Esophagus squamous epithelium (tissue), 5 donors: ENCODE data around the gene SLC25A31. TPM values are rescaled to one million over a fixed set of nuclear protein-coding genes. Genes with fewer than 3 reads are reported as not detected.

Experiments used
- DNase-seq: peaks from one replicate; lab custom pipeline; 2025; lab: John Stamatoyannopoulos, UW
- H3K27ac ChIP-seq, 4 donors: fragments of 200-600 bp; sonication (generic); one replicate each; pipeline ENCODE4 v1.5.1; 2016 to 2019; ENCODE audit warnings: mild to moderate bottlenecking in 1 of 4
- H3K27me3 ChIP-seq, 4 donors: fragments of 200-600 bp; sonication (generic); 1 replicate in 3 of 4; 2 replicates in 1 of 4; pipeline versions ENCODE4 v1.5.1 to v1.6.0; 2017 to 2021; ENCODE audit warnings: antibody characterized with exemption in 1 of 4
- H3K36me3 ChIP-seq, 3 donors: fragments of 200-600 bp; sonication (generic); one replicate each; pipeline ENCODE4 v1.5.1; 2016 to 2019
- H3K4me1 ChIP-seq, 3 donors: fragments of 200-600 bp; sonication (generic); one replicate each; pipeline ENCODE4 v1.5.1; 2017 to 2019
- H3K4me3 ChIP-seq, 4 donors: fragments of 200-600 bp; sonication (generic); 1 replicate in 3 of 4; 2 replicates in 1 of 4; pipeline ENCODE4 v1.5.1; 2016 to 2019; ENCODE audit warnings: mild to moderate bottlenecking in 2 of 4, moderate library complexity in 1 of 4
- H3K9me3 ChIP-seq, 3 donors: fragments of 200-600 bp; sonication (generic); one replicate each; pipeline ENCODE4 v1.5.1; 2016 to 2019
- CTCF ChIP-seq, 6 experiments: fragments of 450-650 bp in 4 of 6; fragments of 200-600 bp in 2 of 6; sonication (generic) in 2 of 6; IDR thresholded peaks; one replicate each; pipeline ENCODE4 v1.5.1; 2016 to 2019; ENCODE audit warnings: antibody characterized with exemption in 6 of 6, mild to moderate bottlenecking in 4 of 6, moderate library complexity in 4 of 6
- POLR2A ChIP-seq, 4 donors: fragments of 450-650 bp; IDR thresholded peaks; one replicate each; pipeline ENCODE4 v1.6.1; 2017; ENCODE audit warnings: antibody characterized with exemption in 4 of 4, mild to moderate bottlenecking in 4 of 4, moderate library complexity in 3 of 4
- WGBS, 2 donors: methylation state at CpG; one replicate each; pipeline ENCODE4 v1.1.5; 2018; 5-methylcytosine and 5-hydroxymethylcytosine counted together
- intact Hi-C: fragments of 100-400 bp; cut with DNase I; formaldehyde crosslinking; loops from one replicate; pipeline ENCODE4 v1.15.0; 2022
- total RNA-seq, 4 donors: library from RNA; depleted of rRNA; stranded (reverse); fragments of >200 nt; gene quantifications; one replicate each; pipeline ENCODE4 v1.1.0, GENCODE V29; 2016
- donor health status: DM: yes; HTN: yes; CAD: no.

Gene SLC25A31
- total RNA-seq, 4 donors from 2014 or later, result not detected

- intact Hi-C loops, result no loop called here
- Histone ChIP-seq H3K4me3 (no peak overlapping the region), H3K27me3 (peaks cover 0 to 4% (median 0%) of the 10 kb centered on the region in 4 donors), H3K9me3 (no peaks in the 10 kb centered on the region), H3K27ac (no peak overlapping the region), H3K4me1 (no peaks in the 10 kb centered on the region), H3K36me3 (no peaks in the 10 kb centered on the region)
- no peak for DNase-seq
- 88 to 94% methylated on average over 3 to 4 of the region's 4 CpGs for WGBS, 2 donors
- TF ChIP-seq CTCF (IDR thresholded peaks at IDR 0.05) (no peak), POLR2A (IDR thresholded peaks at IDR 0.05) (no peak)
Measured at GRCh38 chr4:127775843-127776242, 45.6 kb downstream of the SLC25A31 start.

GRCh38 chr4:127776620-127777019, 46.4 kb downstream of the SLC25A31 start:
- peaks cover 0 to 6% (median 0%) of the 10 kb centered on the region in 3 donors for H3K4me1 ChIP-seq
- 48 to 58% methylated on average over 2 of the region's 2 CpGs for WGBS, 2 donors
- H3K27me3 ChIP-seq, result peaks cover 0 to 4% (median 0%) of the 10 kb centered on the region in 4 donors
- no peak overlapping the region for H3K4me3 ChIP-seq
- H3K9me3 ChIP-seq, result no peaks in the 10 kb centered on the region
- H3K36me3 ChIP-seq, result no peaks in the 10 kb centered on the region
- intact Hi-C loops, result no loop called here
- H3K27ac ChIP-seq, result no peak overlapping the region
- TF ChIP-seq POLR2A (IDR thresholded peaks at IDR 0.05), result no peak
- no peak for TF ChIP-seq CTCF (IDR thresholded peaks at IDR 0.05)
- DNase-seq, result no peak

GRCh38 chr4:127777487-127777886, 47.3 kb downstream of the SLC25A31 start:
- Histone ChIP-seq H3K4me1 (peaks cover 0 to 9% (median 0%) of the 10 kb centered on the region in 3 donors), H3K27me3 (peaks cover 0 to 9% (median 0%) of the 10 kb centered on the region in 4 donors), H3K27ac (no peak overlapping the region), H3K36me3 (no peaks in the 10 kb centered on the region), H3K4me3 (no peak overlapping the region), H3K9me3 (no peaks in the 10 kb centered on the region)
- no peak for DNase-seq
- TF ChIP-seq CTCF (IDR thresholded peaks at IDR 0.05) (no peak), POLR2A (IDR thresholded peaks at IDR 0.05) (no peak)
- intact Hi-C loops, result no loop called here
- 80 to 85% methylated on average over 3 of the region's 3 CpGs for WGBS, 2 donors

GRCh38 chr4:127778102-127778501, 47.9 kb downstream of the SLC25A31 start:
- H3K27me3 ChIP-seq, result peaks cover 0 to 9% (median 0%) of the 10 kb centered on the region in 4 donors
- peaks cover 0 to 9% (median 0%) of the 10 kb centered on the region in 3 donors for H3K4me1 ChIP-seq
- intact Hi-C loops, result no loop called here
- WGBS, 2 donors, result 32 to 33% methylated on average over 2 of the region's 2 CpGs
- no peak for DNase-seq
- no peak overlapping the region for H3K27ac ChIP-seq
- TF ChIP-seq CTCF (IDR thresholded peaks at IDR 0.05) (no peak), POLR2A (IDR thresholded peaks at IDR 0.05) (no peak)
- H3K36me3 ChIP-seq, result no peaks in the 10 kb centered on the region
- no peak overlapping the region for H3K4me3 ChIP-seq
- no peaks in the 10 kb centered on the region for H3K9me3 ChIP-seq

GRCh38 chr4:127780598-127780997, 50.4 kb downstream of the SLC25A31 start:
- WGBS, 2 donors, result 93 to 98% methylated on average over 11 to 12 of the region's 12 CpGs
- no peak overlapping the region for H3K27ac ChIP-seq
- DNase-seq, result no peak
- H3K9me3 ChIP-seq, result no peaks in the 10 kb centered on the region
- peaks cover 0 to 27% (median 0%) of the 10 kb centered on the region in 3 donors for H3K4me1 ChIP-seq
- TF ChIP-seq CTCF (IDR thresholded peaks at IDR 0.05), result no peak
- no peak for TF ChIP-seq POLR2A (IDR thresholded peaks at IDR 0.05)
- intact Hi-C loops, result no loop called here
- H3K36me3 ChIP-seq, result no peaks in the 10 kb centered on the region
- peaks cover 0 to 9% (median 0%) of the 10 kb centered on the region in 4 donors for H3K27me3 ChIP-seq
- no peak overlapping the region for H3K4me3 ChIP-seq
